HG03575 (cell line): ENCODE results near the gene EFNA4.

Experiments used
- ATAC-seq: cut with Tn5 transposase; IDR thresholded peaks from one replicate; pipeline ENCODE4 v1.9.1; 2021; ENCODE audit not compliant: unreplicated experiment, insufficient number of reproducible peaks, low FRiP score; ENCODE audit errors: extremely low read depth

The EFNA4 gene

GRCh38 chr1:155063550-155064110 is at the start of gene EFNA4:
TSS of gene EFNA4 (plus strand) at chr1:155063740. CDS start at chr1:155063824, 84 bp downstream.
- no peak for ATAC-seq

GRCh38 chr1:155014709-155015508 is 48.6 kb upstream of the EFNA4 start:
- ATAC-seq, result no peak

GRCh38 chr1:155015527-155016230 is 47.9 kb upstream of the EFNA4 start:
- no peak for ATAC-seq

- no peak for ATAC-seq
Observed at GRCh38 chr1:155016231-155016831, 47.2 kb upstream of the EFNA4 start.

GRCh38 chr1:155017041-155017945 is 46.2 kb upstream of the EFNA4 start:
- ATAC-seq, result no peak

- ATAC-seq, result no peak
Observed at GRCh38 chr1:155017946-155018316, 45.6 kb upstream of the EFNA4 start.

- ATAC-seq, result no peak
Observed at GRCh38 chr1:155018617-155019348, 44.8 kb upstream of the EFNA4 start.

- no peak for ATAC-seq
Observed at GRCh38 chr1:155019377-155020245, 43.9 kb upstream of the EFNA4 start.

- no peak for ATAC-seq
Observed at GRCh38 chr1:155022136-155022926, 41.2 kb upstream of the EFNA4 start.

- no peak for ATAC-seq
Observed at GRCh38 chr1:155022927-155023236, 40.7 kb upstream of the EFNA4 start.

GRCh38 chr1:155023627-155024026 is 39.9 kb upstream of the EFNA4 start:
- ATAC-seq, result no peak

GRCh38 chr1:155024315-155024714 is 39.2 kb upstream of the EFNA4 start:
- no peak for ATAC-seq

- no peak for ATAC-seq
Observed at GRCh38 chr1:155026154-155026553, 37.4 kb upstream of the EFNA4 start.

GRCh38 chr1:155026588-155026987 is 37.0 kb upstream of the EFNA4 start:
- ATAC-seq, result no peak

- ATAC-seq, result no peak
Observed at GRCh38 chr1:155029513-155030242, 33.9 kb upstream of the EFNA4 start.

- no peak for ATAC-seq
Observed at GRCh38 chr1:155030243-155030795, 33.2 kb upstream of the EFNA4 start.
